Adrenal gland (tissue), 5 donors: Measurements from ENCODE around the gene ARHGAP6.

Experiments
- CTCF ChIP-seq, 6 experiments: fragments of 450-650 bp in 4 of 6; fragments of 200-600 bp in 2 of 6; sonication (generic) in 1 of 6; IDR thresholded peaks; 1 replicate in 5 of 6; 2 replicates in 1 of 6; pipeline versions ENCODE4 v1.5.1 to v1.8.0; 2016 to 2021; ENCODE audit warnings: antibody characterized with exemption in 6 of 6, mild to moderate bottlenecking in 2 of 6, moderate library complexity in 1 of 6
- POLR2A ChIP-seq, 2 donors: fragments of 450-650 bp; IDR thresholded peaks; one replicate each; pipeline ENCODE4 v1.6.1; 2017; ENCODE audit warnings: antibody characterized with exemption in 2 of 2, mild to moderate bottlenecking in 2 of 2, moderate library complexity in 1 of 2
- donor health status: DM: no; HTN: no; CAD: no.

GRCh38 chrX:11575332-11575731 is 90.4 kb downstream of the ARHGAP6 start:
- no peak for TF ChIP-seq CTCF (IDR thresholded peaks at IDR 0.05)
- no peak for TF ChIP-seq POLR2A (IDR thresholded peaks at IDR 0.05)
